ENCODE data around the gene PRPSAP1. TPM values are rescaled to one million over a fixed set of nuclear protein-coding genes. Genes with fewer than 3 reads are reported as not detected.
"Not testable (repeated sequence)": the region's sequence is repeated elsewhere in the genome, so short reads cannot be mapped to it uniquely, and the experiment has no call there.

Gene PRPSAP1
- total RNA-seq, 1 experiment from 2014 or later = 63.3 TPM

- Histone ChIP-seq H3K9me3 (ENCODE audit: insufficient read depth, low read depth) (no peaks in the 10 kb centered on the region), H3K4me1 (replicated peaks; ENCODE audit: insufficient read depth) (no peaks in the 10 kb centered on the region), H3K4me3 (no peak overlapping the region), H3K27me3 (ENCODE audit: insufficient read depth, low read depth) (no peaks in the 10 kb centered on the region), H3K27ac (no peak overlapping the region), H3K36me3 (ENCODE audit: low read depth) (no peaks in the 10 kb centered on the region), H3K4me2 (no peak overlapping the region), H3F3A (ENCODE audit: insufficient read depth, low read depth) (no peaks in the 10 kb centered on the region), H3K9me2 (ENCODE audit: insufficient read depth) (no peaks in the 10 kb centered on the region), H4K20me1 (ENCODE audit: insufficient read depth) (no peaks in the 10 kb centered on the region), H3K79me2 (ENCODE audit: low read depth) (no peaks in the 10 kb centered on the region), H2AFZ (no peak overlapping the region)
- no peak for TF ChIP-seq EZH2 (IDR thresholded peaks at IDR 0.05; ENCODE audit: low read depth)
- TF ChIP-seq, protein P1, sequence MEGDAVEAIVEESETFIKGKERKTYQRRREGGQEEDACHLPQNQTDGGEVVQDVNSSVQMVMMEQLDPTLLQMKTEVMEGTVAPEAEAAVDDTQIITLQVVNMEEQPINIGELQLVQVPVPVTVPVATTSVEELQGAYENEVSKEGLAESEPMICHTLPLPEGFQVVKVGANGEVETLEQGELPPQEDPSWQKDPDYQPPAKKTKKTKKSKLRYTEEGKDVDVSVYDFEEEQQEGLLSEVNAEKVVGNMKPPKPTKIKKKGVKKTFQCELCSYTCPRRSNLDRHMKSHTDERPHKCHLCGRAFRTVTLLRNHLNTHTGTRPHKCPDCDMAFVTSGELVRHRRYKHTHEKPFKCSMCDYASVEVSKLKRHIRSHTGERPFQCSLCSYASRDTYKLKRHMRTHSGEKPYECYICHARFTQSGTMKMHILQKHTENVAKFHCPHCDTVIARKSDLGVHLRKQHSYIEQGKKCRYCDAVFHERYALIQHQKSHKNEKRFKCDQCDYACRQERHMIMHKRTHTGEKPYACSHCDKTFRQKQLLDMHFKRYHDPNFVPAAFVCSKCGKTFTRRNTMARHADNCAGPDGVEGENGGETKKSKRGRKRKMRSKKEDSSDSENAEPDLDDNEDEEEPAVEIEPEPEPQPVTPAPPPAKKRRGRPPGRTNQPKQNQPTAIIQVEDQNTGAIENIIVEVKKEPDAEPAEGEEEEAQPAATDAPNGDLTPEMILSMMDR (conservative IDR thresholded peaks at IDR 0.05) = no peak
- intact Hi-C loops (cut with micrococcal nuclease; ENCODE audit: unreplicated experiment) = no loop called here
- POLR2A ChIA-PET (ENCODE audit: unreplicated experiment) = no interaction called here
- no TSS peak for BruUV-seq (replicated peaks)
- DNase-seq = no peak
- CTCF ChIA-PET = no interaction called here
Observed at GRCh38 chr17:76309461-76309860, 44.3 kb downstream of the PRPSAP1 start.

GRCh38 chr17:76307966-76308338, 45.8 kb downstream of the PRPSAP1 start, which contains the start of gene QRICH2:
TSS of gene QRICH2 (minus strand) at chr17:76308276. CDS start at chr17:76307998, 278 bp downstream.
- CTCF ChIA-PET = no interaction called here
- Histone ChIP-seq H3K79me2 (ENCODE audit: low read depth) (no peaks in the 10 kb centered on the region), H3K4me1 (replicated peaks; ENCODE audit: insufficient read depth) (no peaks in the 10 kb centered on the region), H3K9me2 (ENCODE audit: insufficient read depth) (no peaks in the 10 kb centered on the region), H4K20me1 (ENCODE audit: insufficient read depth) (no peaks in the 10 kb centered on the region), H3K27me3 (ENCODE audit: insufficient read depth, low read depth) (no peaks in the 10 kb centered on the region), H3K27ac (no peak within 1 kb of the TSS), H3K36me3 (ENCODE audit: low read depth) (no peaks in the 10 kb centered on the region), H3K4me3 (no peak within 1 kb of the TSS), H3K9me3 (ENCODE audit: insufficient read depth, low read depth) (no peaks in the 10 kb centered on the region), H3K4me2 (no peak within 1 kb of the TSS), H2AFZ (no peak within 1 kb of the TSS), H3F3A (ENCODE audit: insufficient read depth, low read depth) (no peaks in the 10 kb centered on the region; the same call in 1 of the 2 replicates)
- POLR2A ChIA-PET (ENCODE audit: unreplicated experiment) = interaction anchor here (0.5 kb wide), 1 partner anchor 22 kb away, joined by 4 read pairs; no protein-coding TSS in a partner anchor
- DNase-seq = no peak
- BruUV-seq (replicated peaks) = no TSS peak
- TF ChIP-seq EZH2 (IDR thresholded peaks at IDR 0.05; ENCODE audit: low read depth) = no peak
- intact Hi-C loops (cut with micrococcal nuclease; ENCODE audit: unreplicated experiment) = no loop called here

- no peaks in the 10 kb centered on the region for H3K79me2 ChIP-seq (ENCODE audit: low read depth)
- no peak overlapping the region for H2AFZ ChIP-seq
- H4K20me1 ChIP-seq (ENCODE audit: insufficient read depth) = no peaks in the 10 kb centered on the region
- ChIA-PET POLR2A (ENCODE audit: unreplicated experiment) (interaction anchor here (0.5 to 0.6 kb wide), 2 partner anchors 23 to 435 kb away, joined by 4 to 9 read pairs; no protein-coding TSS in a partner anchor), CTCF (no interaction called here)
- BruUV-seq (replicated peaks) = no TSS peak
- DNase-seq = no peak
- no peaks in the 10 kb centered on the region for H3K9me3 ChIP-seq (ENCODE audit: insufficient read depth, low read depth)
- intact Hi-C loops (cut with micrococcal nuclease; ENCODE audit: unreplicated experiment) = no loop called here
- no peaks in the 10 kb centered on the region for H3K27me3 ChIP-seq (ENCODE audit: insufficient read depth, low read depth)
- no peaks in the 10 kb centered on the region for H3K36me3 ChIP-seq (ENCODE audit: low read depth)
- H3K4me2 ChIP-seq = no peak overlapping the region
- no peaks in the 10 kb centered on the region for H3K4me1 ChIP-seq (replicated peaks; ENCODE audit: insufficient read depth)
- no peaks in the 10 kb centered on the region for H3K9me2 ChIP-seq (ENCODE audit: insufficient read depth)
- H3K27ac ChIP-seq = no peak overlapping the region
- no peaks in the 10 kb centered on the region; the same call in 1 of the 2 replicates for H3F3A ChIP-seq (ENCODE audit: insufficient read depth, low read depth)
- no peak overlapping the region for H3K4me3 ChIP-seq
- TF ChIP-seq EZH2 (IDR thresholded peaks at IDR 0.05; ENCODE audit: low read depth) = no peak
- TF ChIP-seq, protein P1 (conservative IDR thresholded peaks at IDR 0.05) = no peak
Observed at GRCh38 chr17:76307299-76307965, 46.3 kb downstream of the PRPSAP1 start.

DNA sequence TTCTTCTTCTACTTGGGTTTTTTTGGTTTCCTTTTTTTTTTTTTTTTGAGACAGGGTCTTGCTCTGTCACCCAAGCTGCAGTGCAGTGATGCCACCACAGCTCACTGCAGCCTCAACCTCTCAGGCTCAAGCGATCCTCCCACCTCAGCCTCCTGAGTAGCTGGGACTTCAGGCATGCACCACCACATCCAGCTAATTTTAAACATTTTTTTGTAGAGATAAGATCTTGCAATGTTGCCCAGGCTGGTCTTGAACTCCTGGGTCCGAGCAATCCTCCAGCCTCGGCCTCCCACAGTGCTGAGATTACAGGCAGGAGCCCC, 48.6 kb downstream of the PRPSAP1 start:
- CTCF ChIA-PET; H3K27ac ChIP-seq; H3K9me2 ChIP-seq (ENCODE audit: insufficient read depth); intact Hi-C loops (cut with micrococcal nuclease; ENCODE audit: unreplicated experiment); H3K36me3 ChIP-seq (ENCODE audit: low read depth); H4K20me1 ChIP-seq (ENCODE audit: insufficient read depth); H3K4me1 ChIP-seq (replicated peaks; ENCODE audit: insufficient read depth); H3K27me3 ChIP-seq (ENCODE audit: insufficient read depth, low read depth); H3K79me2 ChIP-seq (ENCODE audit: low read depth); H3K4me3 ChIP-seq; POLR2A ChIA-PET (ENCODE audit: unreplicated experiment); H3F3A ChIP-seq (ENCODE audit: insufficient read depth, low read depth); H3K4me2 ChIP-seq; H3K9me3 ChIP-seq (ENCODE audit: insufficient read depth, low read depth); DNase-seq; H2AFZ ChIP-seq: not testable (repeated sequence)
- BruUV-seq (replicated peaks) = TSS peak; percentile 16
